HTR-8/SVneo (cell line): ENCODE measurements around the gene CENPC.

Experiments
- DNase-seq: peaks from one replicate; pipeline ENCODE4 v3.0.0; 2011; ENCODE audit warnings: low spot score, mixed read lengths; ENCODE audit not compliant: insufficient read length
- FAIRE-seq: peaks from 2 replicates; lab custom pipeline; 2011; peaks lifted over from hg19 to GRCh38; lab: Jason Lieb, UNC

Gene CENPC

GRCh38 chr4:67545199-67546003, at the start of gene CENPC:
TSS of gene CENPC (minus strand) at chr4:67545503. CDS start at chr4:67545355, 148 bp downstream.
- DNase-seq, result peak; percentile 79
- peak; percentile 77 for FAIRE-seq

- DNase-seq (no peak), FAIRE-seq (no peak)
Observed at GRCh38 chr4:67593741-67594175, 48.5 kb upstream of the CENPC start.

GRCh38 chr4:67587156-67587555, 41.9 kb upstream of the CENPC start:
- FAIRE-seq (no peak), DNase-seq (no peak)

- no peak for FAIRE-seq
- DNase-seq, result no peak
Observed at GRCh38 chr4:67584496-67584895, 39.2 kb upstream of the CENPC start.

GRCh38 chr4:67581913-67582312, 36.6 kb upstream of the CENPC start:
- no peak for FAIRE-seq
- DNase-seq, result no peak

GRCh38 chr4:67581208-67581857, 36.0 kb upstream of the CENPC start:
- FAIRE-seq, result no peak
- DNase-seq, result no peak

- no peak for FAIRE-seq
Observed at GRCh38 chr4:67580577-67580976, 35.3 kb upstream of the CENPC start.

GRCh38 chr4:67576538-67576937, 31.2 kb upstream of the CENPC start:
- DNase-seq, result no peak
- no peak for FAIRE-seq

More at GRCh38 chr4:67580577-67580976, 35.3 kb upstream of the CENPC start:
- no peak for DNase-seq

- DNase-seq (no peak), FAIRE-seq (no peak)
Observed at GRCh38 chr4:67576059-67576466, 30.8 kb upstream of the CENPC start.

GRCh38 chr4:67575232-67576058, 30.1 kb upstream of the CENPC start:
- DNase-seq (no peak), FAIRE-seq (no peak)

- FAIRE-seq, result no peak
Observed at GRCh38 chr4:67573193-67573592, 27.9 kb upstream of the CENPC start.

GRCh38 chr4:67571975-67572374, 26.7 kb upstream of the CENPC start:
- DNase-seq (no peak), FAIRE-seq (no peak)

More at GRCh38 chr4:67573193-67573592, 27.9 kb upstream of the CENPC start:
- no peak for DNase-seq

GRCh38 chr4:67570537-67570936, 25.2 kb upstream of the CENPC start:
- FAIRE-seq, result no peak
- DNase-seq, result no peak

GRCh38 chr4:67568820-67569219, 23.5 kb upstream of the CENPC start:
- FAIRE-seq (no peak), DNase-seq (no peak)

- FAIRE-seq, result no peak
Observed at GRCh38 chr4:67566335-67566734, 21.0 kb upstream of the CENPC start.

GRCh38 chr4:67565284-67565683, 20.0 kb upstream of the CENPC start:
- DNase-seq (no peak), FAIRE-seq (no peak)

More at GRCh38 chr4:67566335-67566734, 21.0 kb upstream of the CENPC start:
- no peak for DNase-seq

GRCh38 chr4:67558493-67558892, 13.2 kb upstream of the CENPC start, which contains the start of gene STAP1:
TSS of gene STAP1 (plus strand) at chr4:67558727. CDS start at chr4:67558810, 83 bp downstream.
- no peak for DNase-seq
- no peak for FAIRE-seq

- FAIRE-seq, result no peak
- DNase-seq, result no peak
Observed at GRCh38 chr4:67556436-67556835, 11.1 kb upstream of the CENPC start.

GRCh38 chr4:67555447-67555846, 10.1 kb upstream of the CENPC start:
- DNase-seq (no peak), FAIRE-seq (no peak)

GRCh38 chr4:67554096-67554495, 8.8 kb upstream of the CENPC start:
- DNase-seq, result no peak
- FAIRE-seq, result no peak
